ENCODE measurements around the gene TNS3. TPM values are rescaled to one million over a fixed set of nuclear protein-coding genes. Genes with fewer than 3 reads are reported as not detected.

The TNS3 gene
- total RNA-seq, 1 donor from 2014 or later = 120 TPM

GRCh38 chr7:47394751-47395252 lies 187.1 kb downstream of the TNS3 start:
- H3K27ac Mint-ChIP-seq = no peak overlapping the region
- H3K27me3 Mint-ChIP-seq = no peaks in the 10 kb centered on the region
- TF ChIP-seq, protein P1, sequence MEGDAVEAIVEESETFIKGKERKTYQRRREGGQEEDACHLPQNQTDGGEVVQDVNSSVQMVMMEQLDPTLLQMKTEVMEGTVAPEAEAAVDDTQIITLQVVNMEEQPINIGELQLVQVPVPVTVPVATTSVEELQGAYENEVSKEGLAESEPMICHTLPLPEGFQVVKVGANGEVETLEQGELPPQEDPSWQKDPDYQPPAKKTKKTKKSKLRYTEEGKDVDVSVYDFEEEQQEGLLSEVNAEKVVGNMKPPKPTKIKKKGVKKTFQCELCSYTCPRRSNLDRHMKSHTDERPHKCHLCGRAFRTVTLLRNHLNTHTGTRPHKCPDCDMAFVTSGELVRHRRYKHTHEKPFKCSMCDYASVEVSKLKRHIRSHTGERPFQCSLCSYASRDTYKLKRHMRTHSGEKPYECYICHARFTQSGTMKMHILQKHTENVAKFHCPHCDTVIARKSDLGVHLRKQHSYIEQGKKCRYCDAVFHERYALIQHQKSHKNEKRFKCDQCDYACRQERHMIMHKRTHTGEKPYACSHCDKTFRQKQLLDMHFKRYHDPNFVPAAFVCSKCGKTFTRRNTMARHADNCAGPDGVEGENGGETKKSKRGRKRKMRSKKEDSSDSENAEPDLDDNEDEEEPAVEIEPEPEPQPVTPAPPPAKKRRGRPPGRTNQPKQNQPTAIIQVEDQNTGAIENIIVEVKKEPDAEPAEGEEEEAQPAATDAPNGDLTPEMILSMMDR (IDR thresholded peaks at IDR 0.05; ENCODE audit: unreplicated experiment) = no peak
- no peak for DNase-seq (ENCODE audit: low spot score, unreplicated experiment)
- H3K36me3 Mint-ChIP-seq (ENCODE audit: insufficient read depth) = peaks cover 54% of the 10 kb centered on the region
- H3K9me3 Mint-ChIP-seq (ENCODE audit: low read depth) = peaks cover under 1% of the 10 kb centered on the region
- H3K4me1 Mint-ChIP-seq (ENCODE audit: low read depth) = no peaks in the 10 kb centered on the region
- H3K4me3 Mint-ChIP-seq (ENCODE audit: low read depth) = no peak overlapping the region

- Mint-ChIP-seq H3K27ac (no peak overlapping the region), H3K9me3 (ENCODE audit: low read depth) (no peaks in the 10 kb centered on the region), H3K4me1 (ENCODE audit: low read depth) (no peaks in the 10 kb centered on the region), H3K4me3 (ENCODE audit: low read depth) (no peak overlapping the region), H3K27me3 (no peaks in the 10 kb centered on the region), H3K36me3 (ENCODE audit: insufficient read depth) (peaks cover 48% of the 10 kb centered on the region)
- TF ChIP-seq, protein P1 (IDR thresholded peaks at IDR 0.05; ENCODE audit: unreplicated experiment) = no peak
- no peak for DNase-seq (ENCODE audit: low spot score, unreplicated experiment)
Measured at GRCh38 chr7:47394216-47394615, 187.7 kb downstream of the TNS3 start.

DNA sequence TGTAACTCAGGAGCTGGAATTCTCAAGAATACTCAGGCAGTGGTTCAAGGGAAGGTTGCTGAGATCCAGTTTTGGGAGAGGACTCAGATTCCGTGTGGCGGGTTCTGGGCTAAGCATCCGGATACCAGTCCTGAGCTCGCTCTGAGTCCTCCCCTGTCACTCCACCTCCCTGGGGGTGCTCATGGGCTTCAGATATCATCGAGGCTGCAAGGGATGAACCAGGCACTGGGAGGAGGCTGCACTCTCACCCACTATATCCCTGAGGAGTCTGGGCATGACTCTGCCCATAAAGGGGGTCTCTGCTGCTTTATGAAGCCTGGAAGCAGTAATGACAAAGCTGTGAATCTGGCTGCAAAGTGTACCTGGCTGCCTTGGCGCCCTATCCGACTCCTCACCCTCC lies 188.5 kb downstream of the TNS3 start:
- no peak overlapping the region for H3K4me3 Mint-ChIP-seq (ENCODE audit: low read depth)
- no peak overlapping the region for H3K27ac Mint-ChIP-seq

DNA sequence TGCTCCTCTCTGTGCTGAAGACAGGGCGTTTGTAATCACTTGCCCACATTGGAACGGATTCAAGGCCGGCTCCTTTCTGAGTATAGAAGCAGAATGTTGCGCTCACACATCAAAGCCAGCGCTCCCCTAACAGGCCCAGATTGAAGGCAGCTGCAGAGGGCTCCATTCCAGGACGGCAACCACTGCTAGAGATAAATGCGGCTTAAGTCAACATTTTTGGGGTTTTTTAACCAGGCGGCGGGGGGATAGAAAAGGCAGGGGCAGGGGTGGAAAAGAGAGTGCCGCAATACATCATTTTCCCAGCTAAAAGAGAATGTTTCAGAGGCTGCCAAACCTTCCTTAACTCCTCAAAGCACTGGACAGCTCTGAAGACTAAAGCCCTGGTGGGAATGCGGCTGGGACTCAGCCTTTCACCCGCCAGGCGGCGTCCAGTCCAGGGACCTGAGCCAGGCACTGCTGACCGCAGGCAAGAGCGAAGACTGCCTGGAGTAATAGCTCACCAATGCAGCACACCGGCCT lies 189.6 kb downstream of the TNS3 start:
- Mint-ChIP-seq H3K9me3 (ENCODE audit: low read depth) (no peaks in the 10 kb centered on the region), H3K4me1 (ENCODE audit: low read depth) (no peaks in the 10 kb centered on the region), H3K27ac (no peak overlapping the region), H3K4me3 (ENCODE audit: low read depth) (no peak overlapping the region), H3K27me3 (no peaks in the 10 kb centered on the region), H3K36me3 (ENCODE audit: insufficient read depth) (peaks cover 38% of the 10 kb centered on the region)
- TF ChIP-seq, protein P1 (IDR thresholded peaks at IDR 0.05; ENCODE audit: unreplicated experiment) = no peak
- DNase-seq (ENCODE audit: low spot score, unreplicated experiment) = no peak

More for the DNA sequence above, 188.5 kb downstream of the TNS3 start:
- no peaks in the 10 kb centered on the region for H3K9me3 Mint-ChIP-seq (ENCODE audit: low read depth)
- no peak for DNase-seq (ENCODE audit: low spot score, unreplicated experiment)
- H3K27me3 Mint-ChIP-seq = no peaks in the 10 kb centered on the region
- H3K36me3 Mint-ChIP-seq (ENCODE audit: insufficient read depth) = peaks cover 40% of the 10 kb centered on the region
- no peaks in the 10 kb centered on the region for H3K4me1 Mint-ChIP-seq (ENCODE audit: low read depth)
- TF ChIP-seq, protein P1 (IDR thresholded peaks at IDR 0.05; ENCODE audit: unreplicated experiment) = no peak

DNA sequence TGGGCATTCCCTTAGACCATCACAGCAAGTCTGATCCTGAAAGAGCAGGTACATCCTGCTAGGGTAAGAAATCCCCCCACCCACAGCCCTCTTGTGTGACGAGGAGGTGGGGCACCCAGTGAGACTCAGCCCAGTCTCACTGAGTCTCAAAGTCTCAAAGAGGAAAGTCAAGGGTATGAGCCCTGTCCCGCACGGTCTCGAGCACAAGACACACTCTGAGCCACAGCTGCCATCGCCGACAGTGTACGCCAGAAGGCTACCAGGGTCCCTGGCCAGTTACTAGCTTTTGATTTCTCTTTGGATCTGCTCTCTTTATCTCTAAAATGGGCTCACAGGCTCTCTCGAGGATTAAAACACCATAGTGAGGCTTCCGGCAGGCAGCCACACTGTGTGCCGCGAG lies 190.2 kb downstream of the TNS3 start:
- Mint-ChIP-seq H3K27ac (no peak overlapping the region), H3K9me3 (ENCODE audit: low read depth) (no peaks in the 10 kb centered on the region), H3K4me1 (ENCODE audit: low read depth) (peaks cover 1% of the 10 kb centered on the region), H3K27me3 (no peaks in the 10 kb centered on the region), H3K4me3 (ENCODE audit: low read depth) (no peak overlapping the region), H3K36me3 (ENCODE audit: insufficient read depth) (peaks cover 36% of the 10 kb centered on the region)
- DNase-seq (ENCODE audit: low spot score, unreplicated experiment) = no peak
- TF ChIP-seq, protein P1 (IDR thresholded peaks at IDR 0.05; ENCODE audit: unreplicated experiment) = no peak

Measured in progenitor cell of endocrine pancreas (in vitro differentiated cells).